Dendritic cell treated with granulocyte-macrophage colony-stimulating factor and Interleukin-4, amounts not matched to agents 40 ng/mL and 50 ng/mL, for 4 days (primary cell): ENCODE data around the gene MEI1.
"Not testable (repeated sequence)": the region's sequence is repeated elsewhere in the genome, so short reads cannot be mapped to it uniquely, and the experiment has no call there.

Experiments
- H3K27ac Mint-ChIP-seq: one replicate; pipeline ENCODE4 v1.8.0; 2022; ENCODE audit warnings: mild to moderate bottlenecking, mixed read lengths
- H3K27me3 Mint-ChIP-seq: one replicate; pipeline ENCODE4 v1.8.0; 2022; ENCODE audit warnings: mild to moderate bottlenecking, mixed read lengths
- H3K36me3 Mint-ChIP-seq: one replicate; pipeline ENCODE4 v1.8.0; 2022; ENCODE audit warnings: low read depth, mixed read lengths
- H3K4me1 Mint-ChIP-seq: one replicate; pipeline ENCODE4 v1.8.0; 2022; ENCODE audit warnings: low read depth, mixed read lengths
- H3K4me3 Mint-ChIP-seq: one replicate; pipeline ENCODE4 v1.8.0; 2022; ENCODE audit warnings: mild to moderate bottlenecking, moderate library complexity, mixed read lengths
- H3K9me3 Mint-ChIP-seq: one replicate; pipeline ENCODE4 v1.8.0; 2022; ENCODE audit warnings: mixed read lengths
- intact Hi-C: fragments of 100-400 bp; cut with micrococcal nuclease; formaldehyde crosslinking; loops from one replicate; pipeline ENCODE4 v1.15.0; 2022

MEI1 gene

DNA sequence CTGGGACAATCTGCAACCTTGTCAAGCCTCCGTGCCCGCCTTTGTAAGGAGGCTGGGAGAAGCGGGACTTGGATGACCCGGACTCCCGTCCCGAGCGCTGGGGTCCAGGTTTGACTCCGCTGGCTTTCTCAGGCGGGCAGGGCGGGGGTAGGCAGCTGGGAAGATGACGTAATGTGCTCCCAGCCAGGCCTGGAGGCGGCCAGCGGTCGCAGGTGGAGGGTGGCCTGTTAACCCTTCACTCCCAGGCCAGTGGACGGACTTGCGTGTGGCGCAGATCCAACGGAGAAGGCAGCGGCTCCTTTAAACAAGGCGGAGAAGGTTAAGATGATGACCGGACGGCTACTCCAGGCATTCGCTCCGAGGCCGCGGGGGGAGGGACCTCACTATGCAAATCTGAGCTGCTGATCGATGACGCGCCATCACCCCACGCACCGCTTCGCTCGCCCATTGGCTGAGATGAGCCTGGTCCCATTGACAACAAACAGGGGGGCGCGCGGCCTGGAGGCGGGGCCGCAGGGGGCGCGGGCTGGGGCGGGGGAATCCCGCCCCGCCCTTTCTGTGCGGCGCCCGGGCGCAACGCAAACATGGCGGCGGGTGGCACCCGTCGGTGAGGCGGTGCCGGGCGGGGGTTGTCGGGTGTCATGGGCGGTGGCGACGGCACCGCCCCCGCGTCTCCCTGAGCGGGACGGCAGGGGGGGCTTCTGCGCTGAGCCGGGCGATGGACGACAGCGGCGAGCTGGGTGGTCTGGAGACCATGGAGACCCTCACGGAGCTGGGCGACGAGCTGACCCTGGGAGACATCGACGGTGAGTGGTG, 133.5 kb downstream of the MEI1 start, which contains the start of gene SREBF2:
SREBF2 (plus strand) TSS at position 553 of the 816 bp plus-strand sequence; CDS start at position 719, 166 bp downstream.
- Mint-ChIP-seq H3K4me1 (peaks cover 65% of the 10 kb centered on the region), H3K4me3 (peak within 1 kb of the TSS; percentile 97)
- intact Hi-C loops = loop anchor here (2.0 to 5.0 kb wide), 2 partner anchors 108 to 245 kb away; partner anchors contain the start of gene PMM1

DNA sequence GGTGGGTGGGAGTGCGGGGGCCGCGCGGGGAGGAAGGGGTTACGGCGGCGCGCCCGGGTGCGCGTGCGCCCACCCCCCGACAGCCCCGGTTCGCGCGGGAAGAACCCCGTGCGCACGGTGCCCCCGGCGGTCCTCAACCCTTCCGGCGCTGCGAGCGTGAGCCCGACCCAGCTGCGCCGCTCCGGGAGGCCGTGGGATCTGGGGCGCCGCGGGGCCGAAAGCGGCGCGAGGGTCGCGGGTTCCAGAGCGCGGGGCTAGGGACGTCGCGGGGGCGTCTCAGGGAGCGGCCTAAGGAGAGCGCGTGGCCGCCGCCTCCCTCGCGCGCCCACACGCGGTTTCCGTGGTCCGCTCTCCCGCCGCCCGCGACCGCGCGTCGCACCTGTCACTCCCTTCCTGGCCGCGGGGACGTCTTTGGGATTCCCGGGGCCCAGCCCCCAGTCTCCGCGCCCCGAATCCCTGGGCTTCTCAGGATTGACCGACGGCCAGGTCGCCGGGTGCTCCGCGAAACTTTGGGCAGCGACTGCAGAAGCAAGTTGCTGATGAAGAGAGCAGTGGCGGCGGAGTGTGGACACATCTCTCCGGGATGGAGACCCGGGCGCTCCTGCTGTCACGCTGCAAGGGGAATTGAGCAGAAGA, 134.2 kb downstream of the MEI1 start:
- H3K27me3 Mint-ChIP-seq = no peaks in the 10 kb centered on the region
- H3K27ac Mint-ChIP-seq = peak overlapping the region; percentile 99
- H3K9me3 Mint-ChIP-seq = no peaks in the 10 kb centered on the region
- H3K4me1 Mint-ChIP-seq = peaks cover 65% of the 10 kb centered on the region
- intact Hi-C loops = loop anchor here (2.0 to 5.0 kb wide), 3 partner anchors 15 to 246 kb away; partner anchors contain the start of gene PMM1
- peak overlapping the region; percentile 97 for H3K4me3 Mint-ChIP-seq
- peaks cover 42% of the 10 kb centered on the region for H3K36me3 Mint-ChIP-seq

More for the DNA sequence above, 133.5 kb downstream of the MEI1 start, which contains the start of gene SREBF2:
- H3K9me3 Mint-ChIP-seq = no peaks in the 10 kb centered on the region
- H3K27me3 Mint-ChIP-seq = no peaks in the 10 kb centered on the region
- peak within 1 kb of the TSS; percentile 99 for H3K27ac Mint-ChIP-seq
- peaks cover 35% of the 10 kb centered on the region for H3K36me3 Mint-ChIP-seq

DNA sequence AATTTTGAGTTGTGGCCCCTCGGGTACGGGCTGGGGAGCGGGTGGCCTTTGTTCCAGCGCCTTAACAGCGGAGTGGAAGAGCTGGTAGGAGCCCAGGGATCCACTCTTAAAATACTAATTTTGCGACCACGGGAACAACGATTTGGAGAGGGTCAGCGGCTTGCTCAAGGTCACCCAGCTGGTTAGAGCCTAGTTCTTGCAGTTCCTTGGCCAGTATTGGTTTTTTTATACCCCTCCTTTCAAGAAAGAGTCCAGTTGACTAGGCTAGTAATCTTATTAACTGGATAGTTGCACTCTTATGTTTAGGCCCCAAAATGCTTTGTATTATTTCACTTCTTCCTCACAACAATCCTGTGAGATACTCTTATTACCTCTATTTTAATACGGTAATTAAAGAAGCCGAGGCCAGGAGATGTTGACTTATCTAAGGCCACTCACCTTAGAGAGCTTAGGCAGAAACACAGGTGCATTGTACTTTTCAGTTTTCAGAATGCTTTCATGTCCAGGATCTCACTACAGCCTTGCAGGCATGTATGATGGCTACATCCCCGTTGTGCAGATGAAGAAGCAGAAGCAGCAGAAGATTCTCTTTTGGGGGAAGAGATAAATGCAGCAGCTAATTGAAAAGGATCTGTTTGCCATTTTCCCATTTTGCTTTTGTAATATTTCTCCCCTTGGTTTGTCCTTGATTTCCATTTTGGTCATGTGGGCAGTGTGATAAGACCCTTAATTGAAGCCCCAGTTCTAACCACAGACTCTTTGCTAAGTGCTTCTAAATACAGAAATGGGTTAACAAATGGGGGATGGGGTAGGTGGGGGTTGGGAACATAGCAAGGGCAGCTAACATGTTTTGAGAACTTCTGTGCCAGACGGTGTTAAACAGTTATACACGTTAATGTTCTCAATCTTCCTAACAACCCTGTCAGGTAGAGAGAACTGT, 135.0 kb downstream of the MEI1 start:
- peaks cover 65% of the 10 kb centered on the region for H3K4me1 Mint-ChIP-seq
- peaks cover 50% of the 10 kb centered on the region for H3K36me3 Mint-ChIP-seq
- peak overlapping the region; percentile 99 for H3K27ac Mint-ChIP-seq
- intact Hi-C loops = loop anchor here (2.0 to 5.0 kb wide), 2 partner anchors 15 to 247 kb away; partner anchors contain the start of gene PMM1
- no peaks in the 10 kb centered on the region for H3K27me3 Mint-ChIP-seq
- H3K4me3 Mint-ChIP-seq = peak overlapping the region; percentile 97
- H3K9me3 Mint-ChIP-seq = no peaks in the 10 kb centered on the region

DNA sequence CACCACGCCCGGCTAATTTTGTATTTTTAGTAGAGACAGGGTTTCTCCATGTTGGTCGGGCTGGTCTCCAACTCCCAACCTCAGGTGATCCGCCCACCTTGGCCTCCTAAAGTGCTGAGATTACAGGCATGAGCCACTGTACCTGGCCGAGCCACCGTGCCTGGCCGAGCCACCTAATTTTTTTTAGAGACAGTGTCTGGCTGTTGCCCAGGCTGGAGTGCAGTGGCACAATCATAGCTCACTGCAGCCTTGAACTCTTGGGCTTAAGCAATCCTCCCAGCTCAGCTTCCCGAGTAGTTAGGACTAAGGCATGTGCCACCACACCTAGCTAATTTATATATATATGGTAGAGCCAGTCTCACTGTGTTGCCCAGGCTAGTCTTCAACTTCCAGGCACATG, 136.2 kb downstream of the MEI1 start:
- not testable (repeated sequence) for H3K9me3 Mint-ChIP-seq, H3K27ac Mint-ChIP-seq, H3K27me3 Mint-ChIP-seq, H3K4me3 Mint-ChIP-seq
- intact Hi-C loops = loop anchor here (2.0 kb wide), 1 partner anchor 13 kb away; no protein-coding TSS in a partner anchor
- peaks cover 62% of the 10 kb centered on the region for H3K4me1 Mint-ChIP-seq
- peaks cover 62% of the 10 kb centered on the region for H3K36me3 Mint-ChIP-seq

DNA sequence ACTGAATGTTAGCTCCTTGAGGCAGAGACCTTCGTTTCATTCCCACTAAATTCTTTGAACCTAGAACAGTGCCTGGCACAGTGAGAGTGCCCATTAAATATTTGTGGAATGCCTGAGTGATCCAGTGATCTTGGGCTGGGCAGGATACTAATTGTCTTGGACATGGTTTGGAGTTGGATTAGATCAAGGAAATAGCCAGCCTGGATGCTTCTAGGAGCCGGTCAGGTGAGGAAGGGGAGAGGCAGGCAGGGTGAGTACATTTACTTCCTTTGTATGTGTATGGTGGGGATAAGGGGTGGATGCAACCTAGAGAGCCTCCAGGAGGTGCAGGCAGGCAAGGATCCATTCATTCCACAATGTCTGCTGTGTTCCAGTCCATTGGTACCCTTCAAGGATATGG, 137.2 kb downstream of the MEI1 start:
- H3K9me3 Mint-ChIP-seq = no peaks in the 10 kb centered on the region
- H3K36me3 Mint-ChIP-seq = peaks cover 70% of the 10 kb centered on the region
- H3K4me3 Mint-ChIP-seq = no peak overlapping the region
- peaks cover 62% of the 10 kb centered on the region for H3K4me1 Mint-ChIP-seq
- intact Hi-C loops = no loop called here
- H3K27me3 Mint-ChIP-seq = no peaks in the 10 kb centered on the region
- H3K27ac Mint-ChIP-seq = no peak overlapping the region

DNA sequence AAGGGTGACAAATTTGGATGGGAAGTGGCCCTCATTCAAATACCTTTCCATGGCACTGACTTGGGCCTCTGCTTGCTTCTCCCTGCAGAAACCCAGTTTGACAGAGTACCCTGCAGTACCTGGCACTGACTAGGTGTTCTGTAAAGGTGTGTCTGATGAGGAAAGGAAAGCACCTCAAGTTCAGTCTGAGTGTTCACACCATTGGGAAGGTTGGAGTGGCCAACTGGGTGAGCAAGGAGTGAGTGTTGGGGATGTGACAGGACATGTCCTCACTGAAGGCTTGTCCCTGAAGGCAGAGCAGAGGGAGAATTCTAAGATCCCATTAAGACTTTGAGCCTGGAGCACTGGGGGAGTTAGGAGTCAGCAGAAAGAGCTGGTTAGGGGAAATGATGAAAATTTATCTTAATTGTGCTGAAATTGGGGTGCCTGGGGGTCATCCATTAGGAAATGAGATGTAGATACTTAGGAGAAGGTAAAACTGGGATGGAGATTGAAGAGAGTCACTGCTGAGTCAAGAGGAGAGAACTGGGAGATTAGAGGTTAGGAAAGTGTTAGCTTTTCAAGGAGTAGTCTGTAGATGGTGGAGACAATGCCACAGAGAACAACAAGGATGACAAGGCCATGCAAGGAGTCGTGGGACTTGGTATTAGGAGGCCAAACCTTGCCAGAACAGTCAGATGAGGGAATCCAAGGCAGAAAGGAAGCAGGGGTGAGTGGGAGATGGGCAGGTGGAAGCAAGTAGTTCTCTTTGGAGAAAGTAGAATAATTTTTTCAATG, 139.7 kb downstream of the MEI1 start:
- Mint-ChIP-seq H3K4me3 (no peak overlapping the region), H3K27ac (peak overlapping the region; percentile 7), H3K9me3 (no peaks in the 10 kb centered on the region), H3K36me3 (peaks cover 73% of the 10 kb centered on the region), H3K4me1 (peaks cover 51% of the 10 kb centered on the region), H3K27me3 (no peaks in the 10 kb centered on the region)
- intact Hi-C loops = no loop called here

DNA sequence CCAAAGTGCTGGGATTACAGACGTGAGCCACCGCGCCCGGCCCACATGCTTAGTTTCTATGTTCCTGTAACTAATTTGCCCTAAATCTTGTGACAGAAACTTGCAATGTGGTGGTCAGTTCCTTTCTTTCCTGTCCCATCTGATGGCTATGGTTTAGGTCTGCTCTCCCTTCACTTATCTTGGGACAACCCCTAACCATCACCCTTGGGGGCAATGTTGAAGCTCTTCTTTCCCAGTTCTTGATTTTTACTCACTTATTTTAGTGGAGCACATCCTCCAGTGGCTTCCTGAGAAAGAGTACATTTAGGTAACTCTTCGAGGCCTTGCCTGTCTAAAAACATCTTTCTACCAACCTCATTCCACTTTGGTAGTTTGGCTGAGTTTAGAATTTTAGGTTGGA, 140.9 kb downstream of the MEI1 start:
- peaks cover 63% of the 10 kb centered on the region for H3K4me1 Mint-ChIP-seq
- no peak overlapping the region for H3K4me3 Mint-ChIP-seq
- no peaks in the 10 kb centered on the region for H3K9me3 Mint-ChIP-seq
- peak overlapping the region; percentile 52 for H3K27ac Mint-ChIP-seq
- H3K36me3 Mint-ChIP-seq = peaks cover 85% of the 10 kb centered on the region
- no peaks in the 10 kb centered on the region for H3K27me3 Mint-ChIP-seq
- intact Hi-C loops = no loop called here

DNA sequence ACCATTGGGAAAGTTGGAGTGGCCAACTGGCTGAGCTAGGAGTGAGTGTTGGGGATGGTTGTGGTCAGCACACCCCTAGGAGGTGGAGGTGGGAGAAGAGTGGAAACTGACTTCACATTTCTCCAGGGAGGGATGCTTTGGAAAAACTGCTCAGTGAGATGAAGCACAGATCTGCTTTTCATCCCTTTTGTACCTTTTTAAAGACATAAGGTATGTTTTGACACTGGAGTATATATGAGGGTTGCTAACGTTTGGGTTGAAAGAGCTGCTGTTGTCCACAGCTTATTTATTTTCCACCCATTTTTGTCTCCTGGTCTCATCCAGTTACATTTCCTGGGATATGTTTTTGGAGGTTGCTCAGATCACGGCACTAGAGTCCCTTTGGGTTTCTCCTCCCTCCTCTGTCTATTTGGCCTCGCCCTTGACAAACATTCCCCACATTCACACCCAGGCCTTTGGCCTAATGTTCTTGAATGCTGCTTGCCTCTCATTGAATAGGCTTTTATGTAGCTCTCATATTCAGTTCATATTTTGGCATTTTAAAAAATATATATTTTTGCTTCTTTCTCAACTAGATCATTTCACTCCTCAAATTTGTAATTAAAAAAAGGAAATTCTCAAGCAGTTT, 141.9 kb downstream of the MEI1 start:
- Mint-ChIP-seq H3K27me3 (no peaks in the 10 kb centered on the region), H3K4me3 (no peak overlapping the region), H3K4me1 (peaks cover 65% of the 10 kb centered on the region), H3K36me3 (peaks cover 86% of the 10 kb centered on the region), H3K27ac (peak overlapping the region; percentile 52), H3K9me3 (no peaks in the 10 kb centered on the region)
- intact Hi-C loops = no loop called here

DNA sequence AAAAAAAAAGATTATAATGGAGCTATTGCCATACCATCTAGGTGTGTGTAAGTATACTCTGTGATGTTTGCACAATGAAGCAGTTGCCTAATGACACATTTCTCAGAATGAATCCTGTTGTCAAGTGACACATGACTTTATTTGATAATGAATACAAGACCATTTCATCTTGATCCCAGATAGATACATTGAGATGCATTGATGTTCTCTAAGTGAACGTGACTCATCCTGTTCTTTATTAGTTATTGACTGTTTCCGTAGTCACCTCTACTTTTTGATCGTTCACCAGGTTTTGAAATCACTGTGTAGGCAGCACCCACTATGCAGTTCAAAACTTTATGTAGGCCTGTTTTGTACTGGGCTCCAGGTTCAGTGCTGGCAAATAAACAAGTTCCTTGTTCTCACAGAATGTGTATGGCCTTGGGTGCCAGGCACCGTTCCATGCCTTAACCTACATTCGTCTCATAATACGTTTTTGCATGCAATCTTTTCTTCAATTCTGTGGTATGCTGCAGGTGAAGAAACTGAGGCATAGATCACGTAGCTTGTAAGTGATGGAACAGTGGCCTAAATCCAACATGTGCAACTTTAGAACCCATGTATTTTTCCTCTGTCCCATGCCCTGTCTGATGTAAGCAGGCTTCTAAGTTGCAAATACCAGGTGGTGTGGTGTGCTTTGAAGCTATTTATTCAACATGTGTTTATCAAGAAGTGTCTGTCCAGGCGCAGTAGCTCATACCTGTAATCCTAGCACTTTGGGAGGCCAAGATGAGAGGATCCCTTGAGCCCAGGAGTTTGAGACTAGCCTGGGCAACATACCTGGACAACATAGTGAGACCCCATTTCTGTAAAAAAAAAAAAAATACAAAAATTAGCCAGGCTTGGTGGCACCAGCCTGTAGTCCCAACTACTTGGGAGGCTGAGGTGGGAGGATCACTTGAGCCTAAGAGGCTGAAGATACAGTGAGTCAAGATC, 144.0 kb downstream of the MEI1 start:
- H3K27me3 Mint-ChIP-seq = no peaks in the 10 kb centered on the region
- no peak overlapping the region for H3K4me3 Mint-ChIP-seq
- peaks cover 77% of the 10 kb centered on the region for H3K36me3 Mint-ChIP-seq
- no peak overlapping the region for H3K27ac Mint-ChIP-seq
- no peaks in the 10 kb centered on the region for H3K9me3 Mint-ChIP-seq
- peaks cover 66% of the 10 kb centered on the region for H3K4me1 Mint-ChIP-seq
- intact Hi-C loops = no loop called here

DNA sequence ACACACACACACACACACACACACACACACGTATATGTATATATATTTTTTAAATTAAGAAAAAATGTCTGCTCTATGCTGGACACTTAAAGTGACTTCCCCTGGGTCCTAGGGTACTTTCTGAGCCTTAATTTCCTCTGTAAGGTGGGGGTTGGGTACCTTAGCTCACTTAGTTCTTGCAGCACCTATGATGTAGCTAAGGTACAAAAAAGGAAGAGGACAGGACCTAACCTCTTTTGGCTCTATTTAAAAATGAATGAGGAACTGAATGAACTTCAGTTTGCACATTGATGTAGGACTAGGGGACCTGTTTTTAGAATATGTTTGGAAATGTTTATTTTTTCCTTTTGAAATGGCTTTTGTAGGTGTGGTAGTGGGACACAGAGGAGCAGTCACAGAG, 144.7 kb downstream of the MEI1 start:
- intact Hi-C loops = no loop called here
- H3K27me3 Mint-ChIP-seq = no peaks in the 10 kb centered on the region
- no peak overlapping the region for H3K27ac Mint-ChIP-seq
- peaks cover 65% of the 10 kb centered on the region for H3K4me1 Mint-ChIP-seq
- H3K9me3 Mint-ChIP-seq = no peaks in the 10 kb centered on the region
- H3K4me3 Mint-ChIP-seq = no peak overlapping the region
- peaks cover 69% of the 10 kb centered on the region for H3K36me3 Mint-ChIP-seq

DNA sequence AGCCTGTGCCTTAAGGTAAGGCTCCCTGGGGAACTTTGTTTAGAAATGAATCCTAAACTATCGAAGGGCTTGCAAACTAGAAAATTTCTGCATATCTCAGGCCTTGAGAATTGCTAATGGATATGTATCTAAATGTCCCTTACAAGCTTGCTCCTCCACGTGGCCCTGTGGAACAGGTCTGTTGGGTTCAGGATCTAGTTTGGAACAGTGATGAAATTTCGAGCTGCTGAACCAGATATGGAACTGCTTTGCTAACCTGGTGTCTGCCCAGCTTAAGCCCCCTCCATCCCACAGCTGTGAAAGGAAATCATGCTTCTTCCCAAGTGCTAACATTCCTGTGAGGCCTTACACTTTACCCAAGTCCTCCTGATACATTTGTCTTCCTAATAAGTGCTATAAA, 145.2 kb downstream of the MEI1 start:
- intact Hi-C loops = no loop called here
- no peaks in the 10 kb centered on the region for H3K27me3 Mint-ChIP-seq
- peaks cover 60% of the 10 kb centered on the region for H3K4me1 Mint-ChIP-seq
- H3K27ac Mint-ChIP-seq = no peak overlapping the region
- no peak overlapping the region for H3K4me3 Mint-ChIP-seq
- H3K36me3 Mint-ChIP-seq = peaks cover 64% of the 10 kb centered on the region
- H3K9me3 Mint-ChIP-seq = no peaks in the 10 kb centered on the region
